ENCODE measurements around the gene TM7SF2. TPM values are rescaled to one million over a fixed set of nuclear protein-coding genes. Genes with fewer than 3 reads are reported as not detected.

Gene TM7SF2
- total RNA-seq, 1 experiment from 2014 or later = 44.2 TPM

- Histone ChIP-seq H3K36me3 (ENCODE audit: low read depth, low read length) (no peaks in the 10 kb centered on the region), H3K79me2 (ENCODE audit: low read length) (peaks cover 23% of the 10 kb centered on the region), H3K27me3 (ENCODE audit: low read length) (no peaks in the 10 kb centered on the region), H4K20me1 (ENCODE audit: low read length) (no peaks in the 10 kb centered on the region), H3K27ac (ENCODE audit: low read length) (no peak overlapping the region), H3K4me1 (ENCODE audit: insufficient read depth, low read length) (peaks cover 21% of the 10 kb centered on the region), H3K4me2 (ENCODE audit: low read length) (peak overlapping the region; percentile 97; the same call in 1 of the 2 replicates), H3F3A (ENCODE audit: low read length, unreplicated experiment) (peaks cover 8% of the 10 kb centered on the region), H3K9ac (ENCODE audit: low read length) (no peak overlapping the region), H3K9me2 (replicated peaks; ENCODE audit: low read length) (no peaks in the 10 kb centered on the region), H3K4me3 (ENCODE audit: low read length) (no peak overlapping the region), H3K9me3 (ENCODE audit: low read length) (no peaks in the 10 kb centered on the region), H2AFZ (ENCODE audit: low read length) (no peak overlapping the region)
- DNase-seq = no peak
- no peak for ATAC-seq
- intact Hi-C loops (cut with micrococcal nuclease) = no loop called here
- ChIA-PET CTCF (no interaction called here), POLR2A (ENCODE audit: unreplicated experiment) (interaction anchor here (0.6 kb wide), 2 partner anchors 106 to 115 kb away, joined by 6 to 7 read pairs; no protein-coding TSS in a partner anchor)
- BruUV-seq (replicated peaks) = TSS peak; percentile 14
- TF ChIP-seq, protein P1, sequence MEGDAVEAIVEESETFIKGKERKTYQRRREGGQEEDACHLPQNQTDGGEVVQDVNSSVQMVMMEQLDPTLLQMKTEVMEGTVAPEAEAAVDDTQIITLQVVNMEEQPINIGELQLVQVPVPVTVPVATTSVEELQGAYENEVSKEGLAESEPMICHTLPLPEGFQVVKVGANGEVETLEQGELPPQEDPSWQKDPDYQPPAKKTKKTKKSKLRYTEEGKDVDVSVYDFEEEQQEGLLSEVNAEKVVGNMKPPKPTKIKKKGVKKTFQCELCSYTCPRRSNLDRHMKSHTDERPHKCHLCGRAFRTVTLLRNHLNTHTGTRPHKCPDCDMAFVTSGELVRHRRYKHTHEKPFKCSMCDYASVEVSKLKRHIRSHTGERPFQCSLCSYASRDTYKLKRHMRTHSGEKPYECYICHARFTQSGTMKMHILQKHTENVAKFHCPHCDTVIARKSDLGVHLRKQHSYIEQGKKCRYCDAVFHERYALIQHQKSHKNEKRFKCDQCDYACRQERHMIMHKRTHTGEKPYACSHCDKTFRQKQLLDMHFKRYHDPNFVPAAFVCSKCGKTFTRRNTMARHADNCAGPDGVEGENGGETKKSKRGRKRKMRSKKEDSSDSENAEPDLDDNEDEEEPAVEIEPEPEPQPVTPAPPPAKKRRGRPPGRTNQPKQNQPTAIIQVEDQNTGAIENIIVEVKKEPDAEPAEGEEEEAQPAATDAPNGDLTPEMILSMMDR (conservative IDR thresholded peaks at IDR 0.05; ENCODE audit: low read depth, low read length) = no peak
- no peak for TF ChIP-seq EZH2 (IDR thresholded peaks at IDR 0.05; ENCODE audit: low read length, unreplicated experiment)
- no peak for TF ChIP-seq EZH2phosphoT487 (IDR thresholded peaks at IDR 0.05; ENCODE audit: borderline replicate concordance, low read length)
Measured at GRCh38 chr11:65113839-65114238, 2.2 kb downstream of the TM7SF2 start.

- no peak overlapping the region for H3K9ac ChIP-seq (ENCODE audit: low read length)
- peaks cover 21% of the 10 kb centered on the region for H3K4me1 ChIP-seq (ENCODE audit: insufficient read depth, low read length)
- no peak for TF ChIP-seq EZH2 (IDR thresholded peaks at IDR 0.05; ENCODE audit: low read length, unreplicated experiment)
- TF ChIP-seq, protein P1 (conservative IDR thresholded peaks at IDR 0.05; ENCODE audit: low read depth, low read length) = no peak
- TF ChIP-seq EZH2phosphoT487 (IDR thresholded peaks at IDR 0.05; ENCODE audit: borderline replicate concordance, low read length) = no peak
- no peaks in the 10 kb centered on the region for H4K20me1 ChIP-seq (ENCODE audit: low read length)
- H3K27ac ChIP-seq (ENCODE audit: low read length) = no peak overlapping the region
- ChIA-PET CTCF (no interaction called here), POLR2A (ENCODE audit: unreplicated experiment) (no interaction called here)
- H3K4me3 ChIP-seq (ENCODE audit: low read length) = no peak overlapping the region
- H3K9me3 ChIP-seq (ENCODE audit: low read length) = no peaks in the 10 kb centered on the region
- no peak for DNase-seq
- no TSS peak for BruUV-seq (replicated peaks)
- no peak overlapping the region for H3K4me2 ChIP-seq (ENCODE audit: low read length)
- no peak overlapping the region for H2AFZ ChIP-seq (ENCODE audit: low read length)
- no peaks in the 10 kb centered on the region for H3K27me3 ChIP-seq (ENCODE audit: low read length)
- no peaks in the 10 kb centered on the region for H3K9me2 ChIP-seq (replicated peaks; ENCODE audit: low read length)
- H3F3A ChIP-seq (ENCODE audit: low read length, unreplicated experiment) = peaks cover 11% of the 10 kb centered on the region
- peaks cover 2% of the 10 kb centered on the region; the same call in 1 of the 2 replicates for H3K36me3 ChIP-seq (ENCODE audit: low read depth, low read length)
- peaks cover 24% of the 10 kb centered on the region for H3K79me2 ChIP-seq (ENCODE audit: low read length)
- no peak for ATAC-seq
- intact Hi-C loops (cut with micrococcal nuclease) = no loop called here
Measured at GRCh38 chr11:65114538-65115171, 3.0 kb downstream of the TM7SF2 start.
